ENCODE measurements around the gene RBBP6.
A peak's percentile ranks its signal among the peaks of the same experiment; 100 is the strongest.

Gene RBBP6

DNA sequence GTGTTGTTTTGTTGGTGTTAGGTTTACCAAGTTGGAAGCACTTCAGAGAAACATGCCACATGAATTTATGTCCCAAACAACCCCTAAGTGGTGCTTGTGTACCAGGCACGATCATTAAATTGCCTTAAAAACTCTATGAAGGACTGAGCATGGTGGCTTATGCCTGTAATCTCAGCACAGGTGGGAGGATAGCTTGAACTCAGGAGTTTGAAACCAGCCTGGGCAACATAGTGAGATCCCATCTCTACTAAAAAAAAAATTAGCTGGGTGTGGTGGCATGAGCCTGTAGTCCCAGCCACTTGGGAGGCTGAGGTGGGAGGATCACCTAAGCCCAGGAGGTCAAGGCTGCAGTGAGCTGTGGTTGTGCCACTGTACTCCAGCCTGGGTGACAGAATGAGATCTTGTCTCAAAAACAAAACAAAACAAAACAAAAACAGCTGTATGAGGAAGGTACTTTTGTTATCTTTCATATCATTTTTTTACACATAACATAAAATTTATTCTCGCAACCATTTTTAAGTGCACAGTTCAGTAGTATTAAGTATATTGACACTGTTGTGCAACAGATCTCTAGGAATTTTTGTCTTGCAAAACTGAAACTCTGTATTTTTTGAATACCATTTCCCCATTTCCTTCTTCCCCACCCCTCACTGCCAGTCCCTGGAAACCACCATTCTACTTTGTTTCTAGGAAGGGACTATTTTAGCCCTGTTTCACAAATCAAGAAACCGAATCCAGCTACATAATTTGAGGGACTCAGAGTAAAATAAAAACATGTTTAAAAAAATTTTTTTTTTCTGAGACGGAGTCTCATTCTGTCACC, 14.3 kb upstream of the RBBP6 start:
- no peak for DNase-seq

GRCh38 chr16:24525970-24526559, 13.3 kb upstream of the RBBP6 start:
- no peak for DNase-seq

DNA sequence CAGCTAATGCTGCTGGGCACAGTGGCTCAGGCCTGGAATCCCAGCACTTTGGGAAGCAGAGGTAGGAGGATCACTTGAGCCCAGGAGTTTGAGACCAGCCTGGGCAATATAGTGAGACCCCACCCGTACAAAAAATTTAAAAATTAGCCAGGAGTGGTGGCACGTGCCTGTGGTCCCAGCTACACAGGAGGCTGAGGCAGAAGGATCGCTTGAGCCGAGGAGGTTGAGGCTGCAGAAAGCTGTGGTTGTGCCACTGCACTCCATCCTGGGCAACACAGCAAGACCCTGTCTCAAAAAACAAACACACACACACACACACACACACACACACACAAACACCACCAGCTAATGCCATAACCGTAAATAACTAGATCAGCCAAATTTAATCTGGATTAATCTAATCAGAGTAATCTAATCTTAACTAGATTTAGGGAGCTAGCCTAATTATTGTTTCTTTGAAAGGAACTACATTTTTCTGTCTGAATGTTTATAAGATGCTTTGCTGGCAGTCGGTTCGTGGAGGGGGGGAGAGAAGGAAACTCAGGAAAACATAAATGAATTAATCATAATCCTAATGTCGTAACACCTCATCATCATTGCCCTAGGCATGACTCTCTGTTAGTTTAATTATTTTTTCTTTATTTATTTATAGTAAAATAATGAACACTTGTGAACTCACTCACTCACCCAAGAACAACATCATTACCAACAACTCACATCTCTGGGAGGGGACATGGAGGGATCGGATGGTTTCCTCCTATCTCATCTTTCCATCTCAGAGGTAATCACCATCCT, 12.5 kb upstream of the RBBP6 start:
- no peak for DNase-seq

DNA sequence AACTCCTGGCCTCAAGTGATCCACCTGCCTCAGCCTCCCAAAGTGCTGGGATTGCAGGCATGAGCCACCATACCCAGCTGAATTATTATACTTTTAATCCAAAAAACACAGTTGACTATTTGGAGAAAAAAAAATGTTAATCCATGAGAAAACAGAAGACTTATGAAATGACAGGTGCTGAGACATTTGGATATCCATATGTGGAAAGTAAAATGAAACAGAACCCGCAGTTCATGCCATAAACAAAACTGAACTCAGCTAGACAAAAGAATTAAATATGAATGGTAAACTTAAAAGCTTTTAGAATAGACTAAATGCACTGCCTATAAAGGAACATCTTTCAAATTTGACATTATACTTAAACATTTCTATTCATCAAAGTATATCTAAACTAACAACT, 8.2 kb upstream of the RBBP6 start:
- no peak for DNase-seq

DNA sequence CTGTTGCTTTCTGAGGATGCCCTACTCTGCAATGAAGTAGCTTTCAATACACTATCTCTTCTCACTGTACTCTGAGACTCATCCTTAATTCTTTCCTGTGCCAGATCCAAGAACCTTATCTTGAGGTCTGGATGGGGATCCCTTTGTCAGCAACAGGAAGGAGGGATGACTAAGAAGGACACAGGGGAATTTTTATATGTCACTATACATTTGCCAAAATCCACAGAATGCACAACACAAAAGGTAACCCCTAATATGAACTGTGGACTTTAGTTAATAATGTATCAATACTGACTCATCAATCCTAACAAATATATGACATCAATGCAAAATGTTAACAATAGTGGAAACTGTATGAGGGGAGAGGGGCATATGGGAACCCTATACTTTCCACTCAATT, 4.7 kb upstream of the RBBP6 start:
- DNase-seq, result no peak

- DNase-seq, result no peak
Observed at GRCh38 chr16:24535827-24536226, 3.5 kb upstream of the RBBP6 start.

DNA sequence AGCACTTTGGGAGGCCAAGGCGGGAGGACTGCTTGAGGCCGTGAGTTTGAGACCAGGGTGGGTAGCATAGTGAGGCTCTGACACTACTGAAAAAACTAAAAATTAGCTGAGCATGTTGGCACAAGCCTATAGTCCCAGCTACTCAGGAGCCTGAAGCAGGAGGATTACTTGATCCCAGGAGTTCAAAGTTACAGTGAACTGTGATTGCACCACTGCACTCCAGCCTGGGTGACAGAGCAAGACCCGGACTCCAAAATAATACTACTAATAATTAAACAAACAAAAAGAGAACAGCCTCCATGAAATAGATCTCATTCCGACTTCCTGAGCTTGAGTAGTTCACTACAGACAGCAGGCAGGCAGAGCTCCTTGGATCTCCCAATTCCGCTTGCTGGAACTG, 2.7 kb upstream of the RBBP6 start:
- no peak for DNase-seq

- DNase-seq, result no peak
Observed at GRCh38 chr16:24537474-24538337, 1.7 kb upstream of the RBBP6 start.

DNA sequence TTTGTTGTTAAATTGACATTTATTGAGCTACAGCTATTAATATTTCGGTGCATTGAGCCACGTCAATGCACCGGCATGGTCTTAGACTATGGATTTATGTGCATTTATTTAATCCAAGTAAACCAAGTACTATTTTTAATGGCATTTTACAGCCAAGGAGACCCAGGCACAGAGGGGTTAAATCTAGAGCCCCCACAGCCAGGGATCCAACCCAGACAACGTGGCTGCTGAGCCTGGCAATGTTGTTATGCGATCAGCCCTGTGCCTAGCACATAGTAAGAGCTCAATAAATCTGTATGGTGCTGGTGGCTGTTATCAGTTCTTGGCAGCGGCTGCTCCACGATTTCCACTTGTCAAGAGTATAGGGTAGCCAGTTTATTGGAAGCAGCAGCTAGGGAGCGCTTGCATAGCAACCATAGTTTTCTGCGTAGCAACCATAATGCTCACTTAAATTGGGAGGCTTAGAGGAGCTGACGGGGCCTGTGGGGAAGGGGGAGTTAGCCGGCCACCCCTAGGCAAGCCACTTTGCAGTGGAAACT, 541 bp upstream of the RBBP6 start:
- DNase-seq, result peak; percentile 77

- no peak for DNase-seq
Observed at GRCh38 chr16:24539850-24540601, 660 bp downstream of the RBBP6 start.

DNA sequence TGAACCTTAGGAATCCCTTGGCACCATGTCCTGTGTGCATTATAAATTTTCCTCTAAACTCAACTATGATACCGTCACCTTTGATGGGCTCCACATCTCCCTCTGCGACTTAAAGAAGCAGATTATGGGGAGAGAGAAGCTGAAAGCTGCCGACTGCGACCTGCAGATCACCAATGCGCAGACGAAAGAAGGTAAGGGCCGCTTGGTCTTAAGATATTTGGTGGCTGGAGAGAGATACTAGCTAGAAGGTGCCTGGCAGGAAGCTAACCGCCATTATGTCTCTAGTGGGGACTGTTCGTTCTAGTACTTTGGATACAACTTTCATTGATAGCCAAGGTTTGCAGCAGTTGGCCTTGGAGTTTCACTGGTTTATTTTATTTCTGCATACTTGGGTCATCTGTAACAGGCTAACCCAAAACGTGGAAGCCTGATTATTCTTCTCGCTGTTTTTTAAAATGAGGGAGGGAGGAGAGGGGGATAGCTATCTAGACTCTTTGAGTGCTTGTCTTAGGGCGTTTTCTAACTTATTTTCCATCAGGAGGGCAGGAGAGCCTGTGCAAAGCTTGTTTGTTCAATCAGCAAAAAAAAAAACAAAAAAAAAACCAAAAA, 1.3 kb downstream of the RBBP6 start:
- no peak for DNase-seq

DNA sequence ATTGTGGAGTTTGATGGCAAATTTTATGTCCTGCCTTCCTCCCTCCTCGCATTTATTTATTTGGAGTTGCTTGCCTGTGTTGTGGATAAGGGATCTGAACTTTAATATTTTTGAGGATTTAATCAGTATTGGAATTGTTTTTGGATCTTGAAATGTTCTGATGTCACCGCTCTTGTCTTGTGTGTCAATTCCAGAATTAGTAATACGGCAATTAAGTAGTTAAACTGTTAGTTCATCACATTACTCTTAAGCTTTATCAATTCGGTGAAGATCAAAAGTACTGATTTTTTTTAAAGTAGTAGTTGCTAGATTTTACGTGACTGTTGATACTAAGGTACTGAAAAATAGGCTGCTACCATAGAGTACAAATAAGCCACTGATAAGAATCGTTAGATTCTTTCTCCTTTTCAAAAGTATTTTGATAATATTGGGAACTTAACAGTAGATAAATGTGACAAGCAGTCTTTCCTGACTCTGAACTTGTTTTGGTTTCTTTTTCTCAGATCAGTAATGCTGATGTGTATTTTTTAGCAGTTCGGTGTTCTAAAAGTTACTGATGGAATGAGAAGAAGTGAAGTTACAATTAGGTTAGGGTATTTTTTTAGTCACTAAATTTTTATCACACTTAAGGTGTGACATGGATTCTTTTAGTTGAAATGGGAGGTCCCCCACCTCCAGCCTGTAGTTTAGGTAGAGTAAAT, 2.0 kb downstream of the RBBP6 start:
- DNase-seq, result no peak

- DNase-seq, result no peak
Observed at GRCh38 chr16:24543949-24544348, 4.6 kb downstream of the RBBP6 start.

GRCh38 chr16:24544640-24545039, 5.3 kb downstream of the RBBP6 start:
- DNase-seq, result no peak

DNA sequence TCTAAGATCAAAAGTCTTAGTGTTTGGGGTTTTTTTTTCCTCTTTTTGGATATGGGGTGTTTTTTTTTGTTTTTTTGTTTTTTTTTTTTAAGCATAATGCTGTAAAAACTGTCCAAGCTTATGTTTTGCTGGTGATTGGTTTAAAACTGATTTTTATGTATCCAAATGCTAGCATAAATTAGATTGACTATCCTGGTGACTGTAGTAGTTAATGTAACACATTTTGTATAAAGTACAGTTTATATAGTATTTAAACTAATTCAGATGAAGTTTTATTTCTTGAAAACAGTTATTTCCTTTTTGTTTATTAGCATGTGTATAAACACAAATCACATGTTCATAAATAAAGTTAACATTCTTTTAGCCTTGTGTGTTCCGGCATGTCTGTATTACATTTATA, 10.9 kb downstream of the RBBP6 start:
- no peak for DNase-seq

- DNase-seq, result no peak
Observed at GRCh38 chr16:24552705-24553246, 13.4 kb downstream of the RBBP6 start.

GRCh38 chr16:24553983-24554382, 14.6 kb downstream of the RBBP6 start:
- DNase-seq, result no peak

DNA sequence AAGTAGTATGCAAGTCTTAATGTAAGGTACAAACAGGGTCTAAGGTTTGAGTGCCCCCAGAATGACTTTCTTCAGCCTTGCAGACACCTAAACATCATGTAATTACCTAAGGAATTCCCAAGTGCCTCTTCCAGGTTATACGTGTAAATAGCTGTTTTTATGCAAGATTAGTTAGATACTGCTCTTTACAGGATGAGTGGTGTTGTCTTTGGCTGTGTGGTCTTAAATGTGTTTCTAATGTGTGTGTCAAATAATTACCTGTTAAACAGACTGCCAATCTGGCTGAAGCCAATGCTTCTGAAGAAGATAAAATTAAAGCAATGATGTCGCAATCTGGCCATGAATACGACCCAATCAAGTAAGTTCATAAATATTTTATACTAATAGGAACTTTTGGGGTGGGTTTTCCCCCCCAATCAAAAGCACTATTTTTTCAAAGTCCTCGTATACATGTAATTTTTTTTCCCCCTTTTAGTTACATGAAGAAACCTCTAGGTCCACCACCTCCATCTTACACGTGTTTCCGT, 16.0 kb downstream of the RBBP6 start:
- DNase-seq, result no peak

GRCh38 chr16:24562811-24563210, 23.4 kb downstream of the RBBP6 start:
- DNase-seq, result no peak

DNA sequence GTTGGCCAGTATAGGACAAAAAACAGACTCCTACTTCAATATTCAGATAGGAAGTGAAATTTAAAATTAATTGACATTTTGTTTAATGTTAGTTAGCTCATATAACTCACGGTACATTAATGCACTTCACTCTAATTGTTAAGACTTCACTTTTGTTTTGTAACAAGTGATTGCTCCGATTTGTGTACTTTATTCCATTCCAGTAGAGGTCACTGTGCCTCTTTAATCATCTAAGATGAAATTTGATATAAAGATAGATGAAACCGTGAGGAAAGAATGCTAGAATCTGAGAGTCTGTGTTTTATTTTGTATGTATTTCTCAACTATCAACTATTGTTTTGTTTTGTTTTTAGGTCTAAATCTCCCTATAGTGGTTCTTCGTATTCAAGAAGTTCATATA, 29.0 kb downstream of the RBBP6 start:
- DNase-seq, result no peak

Measured in NCI-H510A (cell line).